H1 (cell line): ENCODE data around the gene WDR59. TPM values are rescaled to one million over a fixed set of nuclear protein-coding genes. Genes with fewer than 3 reads are reported as not detected.

Experiments
- CTCF ChIA-PET: fragments of 300-600 bp; sonication (Branson Sonifier 250); formaldehyde crosslinking; loops from one replicate; lab custom pipeline; 2021; ENCODE audit not compliant: partially characterized antibody; lab: Charles Lee
- POLR2A ChIA-PET: fragments of 300-600 bp; sonication (Branson Sonifier 250); formaldehyde crosslinking; loops from one replicate; lab custom pipeline; 2021; ENCODE audit warnings: inconsistent platforms; ENCODE audit not compliant: partially characterized antibody; lab: Charles Lee
- DNase-seq, 2 experiments: peaks; one replicate each; pipeline versions ENCODE4 v3.0.0 to v3.0.0-alpha.2; 2010 to 2022; ENCODE audit warnings: low spot score in 2 of 2, low read depth in 1 of 2, mixed read lengths in 1 of 2
- FAIRE-seq: peaks from 2 replicates; lab custom pipeline; 2011; peaks lifted over from hg19 to GRCh38; lab: Jason Lieb, UNC
- H2AFZ ChIP-seq: 2 replicates; pipeline ENCODE4 v1.8.1; 2012; ENCODE audit warnings: low read length, inconsistent platforms
- H2AK5ac ChIP-seq: 2 replicates; pipeline ENCODE4 v1.6.1; 2013; ENCODE audit warnings: low read depth, low read length
- H2BK120ac ChIP-seq: replicated peaks from 2 replicates; pipeline ENCODE3; 2013; ENCODE audit warnings: low read depth, low read length, inconsistent platforms
- H2BK12ac ChIP-seq: 2 replicates; pipeline ENCODE4 v1.6.1; 2013; ENCODE audit warnings: low read depth, low read length
- H2BK15ac ChIP-seq: 2 replicates; pipeline ENCODE4 v1.6.1; 2013; ENCODE audit warnings: low read length
- H2BK20ac ChIP-seq: 2 replicates; pipeline ENCODE4 v1.6.1; 2013; ENCODE audit warnings: low read length
- H2BK5ac ChIP-seq: 2 replicates; pipeline ENCODE4 v1.6.1; 2013; ENCODE audit warnings: low read depth, low read length
- H3K14ac ChIP-seq: 2 replicates; pipeline ENCODE4 v1.6.1; 2013; ENCODE audit warnings: inconsistent platforms; ENCODE audit not compliant: insufficient read length
- H3K18ac ChIP-seq: 2 replicates; pipeline ENCODE4 v1.6.1; 2013; ENCODE audit warnings: low read length; ENCODE audit errors: extremely low read depth
- H3K23ac ChIP-seq: 2 replicates; pipeline ENCODE4 v1.6.1; 2013; ENCODE audit warnings: inconsistent platforms; ENCODE audit not compliant: insufficient read length
- H3K23me2 ChIP-seq: 2 replicates; pipeline ENCODE4 v1.6.1; 2013; ENCODE audit warnings: low read depth, low read length
- H3K27ac ChIP-seq: 2 replicates; pipeline ENCODE4 v1.6.1; 2011; ENCODE audit warnings: low read depth, low read length, inconsistent platforms
- H3K27me3 ChIP-seq, 4 experiments: replicated peaks in 1 of 4; 1 replicate in 1 of 4; 2 replicates in 3 of 4; pipeline versions ENCODE4 v1.6.1 to v1.8.1; 2011 to 2013; ENCODE audit warnings: low read length in 3 of 4, mild to moderate bottlenecking in 3 of 4, inconsistent platforms in 2 of 4, mixed read lengths in 2 of 4, moderate library complexity in 1 of 4; ENCODE audit not compliant: control insufficient read depth in 3 of 4, insufficient read depth in 3 of 4; ENCODE audit errors: extremely low read depth in 1 of 4
- H3K36me3 ChIP-seq, 4 experiments: 2 replicates each; pipeline versions ENCODE4 v1.6.1 to v1.8.1; 2011 to 2013; ENCODE audit warnings: mild to moderate bottlenecking in 4 of 4, low read length in 3 of 4, moderate library complexity in 2 of 4, control low read depth in 1 of 4, inconsistent platforms in 1 of 4; ENCODE audit not compliant: insufficient read depth in 4 of 4, control insufficient read depth in 2 of 4
- H3K4ac ChIP-seq: replicated peaks from 2 replicates; pipeline ENCODE3; 2013; ENCODE audit warnings: low read length, low read depth, mixed read lengths, inconsistent platforms; ENCODE audit not compliant: insufficient read length
- H3K4me1 ChIP-seq, 4 experiments: replicated peaks in 1 of 4; 1 replicate in 1 of 4; 2 replicates in 3 of 4; pipeline versions ENCODE4 v1.6.1 to v1.8.1; 2011 to 2013; ENCODE audit warnings: low read length in 3 of 4, inconsistent platforms in 2 of 4, mixed read lengths in 1 of 4; ENCODE audit not compliant: insufficient read depth in 4 of 4, control insufficient read depth in 3 of 4
- H3K4me2 ChIP-seq, 2 experiments: 2 replicates each; pipeline versions ENCODE4 v1.6.1 to v1.8.1; 2011 to 2013; ENCODE audit warnings: low read depth in 2 of 2, low read length in 2 of 2, control low read depth in 1 of 2, inconsistent platforms in 1 of 2, mild to moderate bottlenecking in 1 of 2; ENCODE audit not compliant: insufficient read depth in 1 of 2
- H3K4me3 ChIP-seq, 4 experiments: fragments of 200-600, 300-600 bp in 1 of 4; sonication (generic), shearing (Covaris generic), sonication (Bioruptor Twin) in 1 of 4; 2 replicates each; pipeline versions ENCODE4 v1.5.1 to v1.8.1; 2011 to 2016; ENCODE audit warnings: low read length in 4 of 4, low read depth in 3 of 4, control low read depth in 2 of 4, inconsistent platforms in 2 of 4, mild to moderate bottlenecking in 2 of 4, mixed read lengths in 1 of 4, moderate library complexity in 1 of 4; ENCODE audit not compliant: insufficient read depth in 2 of 4; ENCODE audit errors: extremely low read depth in 1 of 4
- H3K56ac ChIP-seq: replicated peaks from 2 replicates; pipeline ENCODE3; 2013; ENCODE audit warnings: low read depth, mild to moderate bottlenecking, mixed read lengths, low read length, inconsistent platforms; ENCODE audit not compliant: insufficient read length
- H3K79me1 ChIP-seq: 2 replicates; pipeline ENCODE4 v1.6.1; 2013; ENCODE audit warnings: low read depth, low read length, control low read depth
- H3K79me2 ChIP-seq, 2 experiments: 2 replicates each; pipeline versions ENCODE4 v1.6.1 to v1.8.1; 2012 to 2013; ENCODE audit warnings: low read length in 2 of 2, mild to moderate bottlenecking in 2 of 2, inconsistent platforms in 1 of 2; ENCODE audit not compliant: insufficient read depth in 2 of 2, control insufficient read depth in 1 of 2
- H3K9ac ChIP-seq, 4 experiments: replicated peaks in 1 of 4; 1 replicate in 1 of 4; 2 replicates in 3 of 4; pipeline versions ENCODE4 v1.6.1 to v1.8.1; 2011 to 2013; ENCODE audit warnings: low read depth in 3 of 4, low read length in 3 of 4, control low read depth in 2 of 4, mild to moderate bottlenecking in 2 of 4, moderate library complexity in 2 of 4, inconsistent platforms in 1 of 4; ENCODE audit errors: extremely low read depth in 1 of 4
- H3K9me3 ChIP-seq, 2 experiments: 2 replicates each; pipeline versions ENCODE4 v1.6.1 to v1.8.1; 2012 to 2013; ENCODE audit warnings: mild to moderate bottlenecking in 2 of 2, moderate library complexity in 2 of 2, control low read depth in 1 of 2, inconsistent platforms in 1 of 2, low read depth in 1 of 2, low read length in 1 of 2, mixed read lengths in 1 of 2; ENCODE audit not compliant: insufficient read depth in 2 of 2
- H4K20me1 ChIP-seq, 2 experiments: replicated peaks in 1 of 2; 2 replicates each; pipeline versions ENCODE3 to v1.8.1; 2011 to 2013; ENCODE audit warnings: inconsistent platforms in 2 of 2, low read length in 2 of 2, mild to moderate bottlenecking in 1 of 2; ENCODE audit not compliant: insufficient read depth in 2 of 2, control insufficient read depth in 1 of 2
- H4K5ac ChIP-seq: 2 replicates; pipeline ENCODE4 v1.6.1; 2013; ENCODE audit warnings: low read length, low read depth, mixed read lengths, inconsistent platforms; ENCODE audit not compliant: insufficient read length
- H4K8ac ChIP-seq: 2 replicates; pipeline ENCODE4 v1.8.0; 2013; ENCODE audit warnings: mild to moderate bottlenecking, moderate library complexity, low read length, inconsistent platforms; ENCODE audit not compliant: insufficient read depth; ENCODE audit errors: extremely low read depth
- H4K91ac ChIP-seq: replicated peaks from 2 replicates; pipeline ENCODE3; 2013; ENCODE audit warnings: low read length, mixed read lengths, inconsistent platforms; ENCODE audit not compliant: insufficient read length
- ASH2L ChIP-seq: fragments of 200-600, 300-600 bp; sonication (generic); IDR thresholded peaks from one replicate; pipeline ENCODE4 v1.7.1; 2017; ENCODE audit warnings: low read length
- BRCA1 ChIP-seq: IDR thresholded peaks from 2 replicates; pipeline ENCODE4 v1.6.1; 2012; ENCODE audit warnings: low read depth, low read length, improper control_type of control experiment
- EGR1 ChIP-seq: IDR thresholded peaks from 2 replicates; pipeline ENCODE4 v1.6.1; 2011; ENCODE audit warnings: low read depth, low read length, borderline replicate concordance
- EP300 ChIP-seq, 2 experiments: IDR thresholded peaks; 1 replicate in 1 of 2; 2 replicates in 1 of 2; pipeline ENCODE4 v1.6.1; 2011 to 2012; ENCODE audit warnings: low read depth in 2 of 2, low read length in 2 of 2, mild to moderate bottlenecking in 2 of 2, borderline replicate concordance in 1 of 2, inconsistent platforms in 1 of 2, moderate library complexity in 1 of 2
- HDAC2 ChIP-seq, 2 experiments: fragments of 300-600 bp in 1 of 2; sonication (generic) in 1 of 2; IDR thresholded peaks; 2 replicates each; pipeline ENCODE4 v1.6.1; 2011 to 2012; ENCODE audit warnings: low read depth in 2 of 2, low read length in 2 of 2, mild to moderate bottlenecking in 2 of 2, moderate library complexity in 2 of 2, borderline replicate concordance in 1 of 2, inconsistent platforms in 1 of 2
- HDAC6 ChIP-seq: IDR thresholded peaks from one replicate; pipeline ENCODE4 v1.7.1; 2012; ENCODE audit warnings: low read depth, mild to moderate bottlenecking, inconsistent platforms, low read length, moderate library complexity
- NRF1 ChIP-seq: IDR thresholded peaks from 2 replicates; pipeline ENCODE4 v1.6.1; 2011; ENCODE audit warnings: mild to moderate bottlenecking, low read depth, low read length, improper control_type of control experiment
- POLR2A ChIP-seq, 2 experiments: IDR thresholded peaks; 1 replicate in 1 of 2; 2 replicates in 1 of 2; pipeline ENCODE4 v1.6.1; 2011; ENCODE audit warnings: low read depth in 2 of 2, low read length in 2 of 2, mild to moderate bottlenecking in 2 of 2; ENCODE audit errors: control extremely low read depth in 1 of 2
- RBBP5 ChIP-seq: IDR thresholded peaks from 2 replicates; pipeline ENCODE4 v1.7.1; 2012; ENCODE audit warnings: low read depth, mild to moderate bottlenecking, inconsistent platforms, low read length, moderate library complexity, borderline replicate concordance
- SIN3A ChIP-seq, 2 experiments: IDR thresholded peaks in 1 of 2; conservative IDR thresholded peaks in 1 of 2; 2 replicates each; pipeline ENCODE4 v1.6.1; 2011 to 2012; ENCODE audit warnings: low read length in 2 of 2, improper control_type of control experiment in 1 of 2, low read depth in 1 of 2, mild to moderate bottlenecking in 1 of 2
- SIX5 ChIP-seq: IDR thresholded peaks from 2 replicates; pipeline ENCODE4 v1.6.1; 2011; ENCODE audit warnings: mild to moderate bottlenecking, low read depth, low read length
- WGBS, 2 experiments: shearing (Covaris generic) in 1 of 2; methylation state at CpG; one replicate each; pipeline versions ENCODE4 v1.1.6 to v1.1.7; 2013 to 2015; ENCODE audit warnings: low lambda C conversion rate in 2 of 2, mixed read lengths in 2 of 2, inconsistent platforms in 1 of 2, low coverage in 1 of 2, missing lambda C conversion rate in 1 of 2; ENCODE audit not compliant: insufficient replicate concordance in 2 of 2, insufficient coverage in 1 of 2, insufficient read length in 1 of 2; ENCODE audit errors: extremely low coverage in 1 of 2, missing lambda C conversion rate in 1 of 2; 5-methylcytosine and 5-hydroxymethylcytosine counted together
- polyA plus RNA-seq, 7 experiments: library from polyadenylated mRNA; depleted of rRNA in 3 of 7; stranded (reverse) in 5 of 7; unstranded in 2 of 7; fragments of >200 nt in 5 of 7; fragments of 200-250 nt in 2 of 7; gene quantifications; 1 replicate in 5 of 7; 2 replicates in 1 of 7; 4 replicates in 1 of 7; pipeline versions ENCODE4 v1.2.1 to v1.2.3, GENCODE V29; 2011 to 2013; ENCODE audit warnings: missing spikeins in 2 of 7, mixed read lengths in 2 of 7
- total RNA-seq: library from RNA; stranded (reverse); fragmentation: NEBNext Ultra II Directional; extraction: Animal tissue kit (Norgen Biotek cat#: 25700); gene quantifications from 2 replicates; pipeline ENCODE4 v1.2.1, GENCODE V29; 2021
- TF ChIP-seq, protein P1 (sequence below): IDR thresholded peaks from 2 replicates; pipeline ENCODE4 v1.6.1; 2012; ENCODE audit warnings: low read length, inconsistent platforms

The WDR59 gene
- total and polyA plus RNA-seq, 2 of the 8 experiments (the other 6 are each of a cell fraction or from before 2014, with no cell fraction given), result 84.2 to 124 TPM

DNA sequence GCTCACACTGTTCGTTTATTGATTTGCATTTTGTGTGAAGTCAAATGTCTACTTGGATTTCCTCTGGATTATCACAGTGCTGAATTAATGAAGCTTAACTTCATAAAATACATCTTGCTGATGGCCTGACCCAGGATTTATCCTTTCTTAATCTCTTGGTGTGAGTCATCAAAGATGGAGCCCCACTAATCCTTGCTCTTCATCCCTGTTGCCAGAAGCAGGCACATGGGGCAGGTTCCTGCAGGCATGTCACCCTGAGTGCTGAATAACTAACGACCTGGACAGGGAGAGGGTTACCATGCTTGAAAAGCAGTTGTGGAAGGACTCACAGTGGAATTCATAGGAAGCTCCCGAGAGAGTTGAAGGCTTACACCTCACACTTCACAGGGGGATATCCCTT lies 154.3 kb downstream of the WDR59 start:
- Histone ChIP-seq H4K20me1 (no peaks in the 10 kb centered on the region), H2BK15ac (no peak overlapping the region), H2AK5ac (no peak overlapping the region), H3K56ac (no peak overlapping the region), H2AFZ (no peak overlapping the region), H3K14ac (no peak overlapping the region), H3K23ac (no peak overlapping the region), H3K27ac (no peak overlapping the region), H4K91ac (no peak overlapping the region), H3K79me2 (no peaks in the 10 kb centered on the region), H3K4me3 (no peak overlapping the region), H3K18ac (no peak overlapping the region), H3K9ac (no peak overlapping the region), H3K4me2 (no peak overlapping the region), H3K4me1 (peaks cover 0 to 2% (median 0%) of the 10 kb centered on the region in 4 experiments; a peak in 2 of 7 replicates), H2BK20ac (no peak overlapping the region), H2BK120ac (no peak overlapping the region), H3K36me3 (no peaks in the 10 kb centered on the region), H4K8ac (no peak overlapping the region), H3K79me1 (no peaks in the 10 kb centered on the region), H3K23me2 (no peaks in the 10 kb centered on the region), H4K5ac (no peak overlapping the region), H3K9me3 (no peaks in the 10 kb centered on the region), H2BK12ac (no peak overlapping the region), H2BK5ac (no peak overlapping the region), H3K27me3 (no peaks in the 10 kb centered on the region), H3K4ac (no peak overlapping the region)
- DNase-seq (no peak), FAIRE-seq (no peak)
- 84% methylated on average over 3 of the region's 3 CpGs; no CpG with 5 or more reads in 1 of the 2 experiments for WGBS, 2 experiments
- POLR2A ChIA-PET, result no interaction called here
- CTCF ChIA-PET, result interaction anchor here (0.8 to 3.5 kb wide), 6 partner anchors 15 to 257 kb away, joined by 3 to 12 read pairs (median 4); no protein-coding TSS in a partner anchor
- no peak for TF ChIP-seq EGR1
- TF ChIP-seq, protein P1, sequence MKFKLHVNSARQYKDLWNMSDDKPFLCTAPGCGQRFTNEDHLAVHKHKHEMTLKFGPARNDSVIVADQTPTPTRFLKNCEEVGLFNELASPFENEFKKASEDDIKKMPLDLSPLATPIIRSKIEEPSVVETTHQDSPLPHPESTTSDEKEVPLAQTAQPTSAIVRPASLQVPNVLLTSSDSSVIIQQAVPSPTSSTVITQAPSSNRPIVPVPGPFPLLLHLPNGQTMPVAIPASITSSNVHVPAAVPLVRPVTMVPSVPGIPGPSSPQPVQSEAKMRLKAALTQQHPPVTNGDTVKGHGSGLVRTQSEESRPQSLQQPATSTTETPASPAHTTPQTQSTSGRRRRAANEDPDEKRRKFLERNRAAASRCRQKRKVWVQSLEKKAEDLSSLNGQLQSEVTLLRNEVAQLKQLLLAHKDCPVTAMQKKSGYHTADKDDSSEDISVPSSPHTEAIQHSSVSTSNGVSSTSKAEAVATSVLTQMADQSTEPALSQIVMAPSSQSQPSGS, result no peak
- no peak for TF ChIP-seq NRF1
- no peak for TF ChIP-seq ASH2L
- TF ChIP-seq EP300 (IDR thresholded peaks at IDR 0.05; ENCODE audit: borderline replicate concordance in 1 of 2, low read depth in 2 of 2, low read length in 2 of 2), result no peak
- TF ChIP-seq BRCA1, result no peak
- no peak for TF ChIP-seq RBBP5
- TF ChIP-seq HDAC6, result no peak
- TF ChIP-seq POLR2A (IDR thresholded peaks at IDR 0.05; ENCODE audit: control extremely low read depth in 1 of 2, low read depth in 2 of 2, low read length in 2 of 2), result no peak
- TF ChIP-seq HDAC2 (IDR thresholded peaks at IDR 0.05; ENCODE audit: borderline replicate concordance in 1 of 2, low read depth in 2 of 2, low read length in 2 of 2), result no peak
- no peak for TF ChIP-seq SIX5
- TF ChIP-seq SIN3A (conservative IDR thresholded peaks at IDR 0.05 in 1 of 2, IDR thresholded peaks at IDR 0.05 in 1 of 2; ENCODE audit: low read depth in 1 of 2, low read length in 2 of 2), result no peak
